ENCODE data around the gene RNU1-4.
"Not testable (repeated sequence)": the region's sequence is repeated elsewhere in the genome, so short reads cannot be mapped to it uniquely, and the experiment has no call there.

Gene RNU1-4

DNA sequence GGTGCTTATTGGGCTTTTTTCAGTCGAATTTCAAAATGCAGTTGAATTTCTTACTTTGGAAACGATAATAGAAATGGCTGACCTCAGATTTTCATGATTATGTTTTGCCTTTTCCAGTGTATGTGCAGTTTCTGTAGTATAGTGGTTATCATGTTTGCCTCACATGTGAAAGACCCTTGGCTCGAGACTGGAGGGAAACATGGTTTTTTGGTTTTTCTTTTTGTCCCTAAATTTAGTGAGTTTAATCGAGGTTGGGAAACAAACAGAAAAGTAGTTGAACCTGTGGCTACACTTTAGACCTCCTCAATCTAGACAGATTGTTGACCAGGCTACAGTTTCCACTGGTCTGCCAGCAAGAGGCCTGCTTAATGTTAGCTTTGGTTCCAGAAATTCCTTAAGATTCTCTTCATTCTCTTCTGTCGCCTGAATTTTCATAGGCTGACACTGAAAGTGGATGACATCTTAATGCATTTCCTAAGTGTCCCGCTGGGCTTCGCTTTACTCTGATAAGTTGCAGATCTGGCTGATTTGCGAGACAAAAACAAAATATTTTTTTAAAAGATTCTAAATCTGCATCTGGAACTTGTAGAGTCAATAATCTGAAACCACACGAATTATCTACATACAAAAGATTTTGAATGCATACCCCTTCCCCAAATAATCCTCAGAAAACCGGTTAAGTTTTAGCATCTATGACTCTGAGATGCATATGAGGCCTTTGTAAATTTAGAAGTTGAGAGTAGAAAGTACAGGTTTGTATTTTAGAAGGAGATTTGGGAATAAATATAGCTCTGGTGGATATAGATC is 14.7 kb upstream of the RNU1-4 start:
- not testable (repeated sequence) for DNase-seq (ENCODE audit: extremely low read depth in 1 of 2, low read depth in 1 of 2)

DNA sequence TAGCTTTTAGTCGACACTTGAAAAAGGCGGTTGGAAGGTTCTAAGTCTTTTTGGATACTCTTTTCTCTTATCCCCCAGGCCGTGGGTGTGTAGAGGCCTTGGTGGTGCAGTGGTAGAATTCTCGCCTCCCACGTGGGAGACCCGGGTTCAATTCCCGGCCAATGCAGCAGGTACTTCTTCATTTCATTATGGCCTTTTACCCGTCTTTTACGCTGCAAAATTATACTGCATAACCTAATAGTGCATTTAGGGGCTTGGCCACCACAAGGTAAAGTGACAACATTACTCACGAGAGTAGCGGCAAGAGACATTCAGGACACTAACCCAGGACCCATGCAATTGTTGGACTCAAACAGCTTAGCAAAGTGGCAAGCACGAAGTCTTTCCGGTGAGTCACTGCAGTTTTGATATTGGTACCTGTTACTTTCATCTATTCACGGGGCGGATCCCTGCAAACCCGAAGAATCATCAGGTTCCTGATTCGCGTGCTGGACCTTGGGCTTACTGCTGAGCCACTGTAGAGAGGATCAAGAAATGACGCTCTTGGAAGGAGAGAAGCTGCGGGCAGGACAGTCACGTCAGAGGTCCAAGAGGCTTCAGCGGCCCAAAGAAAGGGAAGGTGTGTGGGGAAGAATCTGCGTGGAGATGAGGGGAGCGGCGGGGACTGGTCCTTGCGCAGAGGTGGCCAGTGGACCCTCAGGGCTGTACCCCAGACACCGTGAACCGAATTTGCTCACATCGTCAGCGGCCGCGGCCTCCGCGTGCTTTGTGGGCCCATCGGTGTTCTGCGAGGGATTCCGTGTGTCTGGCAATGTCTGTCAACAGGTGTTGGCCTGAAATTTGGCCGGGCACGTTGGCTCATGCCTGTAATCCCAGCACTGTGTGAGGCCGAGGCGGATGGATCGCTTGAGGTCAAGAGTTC is 12.9 kb upstream of the RNU1-4 start:
- no peak for DNase-seq (ENCODE audit: extremely low read depth in 1 of 2, low read depth in 1 of 2)

DNA sequence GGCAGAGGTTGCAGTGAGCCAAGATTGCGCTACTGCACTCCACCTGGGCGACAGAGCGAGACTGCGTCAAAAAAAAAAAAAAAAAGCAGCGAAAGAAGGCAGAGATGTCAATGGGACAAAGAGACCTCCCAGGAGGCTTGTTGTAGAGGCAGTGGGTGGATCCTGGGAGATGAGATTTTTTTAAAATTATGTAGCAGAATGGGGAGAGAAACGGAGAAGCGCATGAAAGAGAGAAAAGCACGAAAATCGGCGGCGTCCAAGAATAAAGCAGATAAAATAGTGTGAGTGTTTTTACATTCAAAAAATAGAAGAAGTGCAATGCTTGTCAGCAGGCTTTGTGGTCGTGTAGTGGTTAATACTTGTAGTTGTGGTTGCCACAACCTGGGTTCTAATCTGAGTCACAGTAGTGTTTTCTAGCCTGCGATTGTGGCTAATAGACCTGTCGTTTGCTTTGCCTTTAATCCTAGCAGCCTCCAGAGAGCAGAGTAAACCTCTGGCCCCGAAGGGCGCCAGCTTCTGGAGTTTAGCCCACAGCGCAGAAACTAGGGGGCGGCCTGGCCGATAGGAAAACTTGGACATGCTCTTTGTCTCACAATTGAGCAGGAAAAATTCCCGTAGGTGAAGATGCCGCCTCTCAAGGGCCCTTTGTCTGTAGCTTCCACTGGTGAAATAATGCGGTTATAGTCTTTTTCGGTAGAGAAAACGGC is 11.9 kb upstream of the RNU1-4 start:
- DNase-seq (ENCODE audit: extremely low read depth in 1 of 2, low read depth in 1 of 2), result not testable (repeated sequence)

DNA sequence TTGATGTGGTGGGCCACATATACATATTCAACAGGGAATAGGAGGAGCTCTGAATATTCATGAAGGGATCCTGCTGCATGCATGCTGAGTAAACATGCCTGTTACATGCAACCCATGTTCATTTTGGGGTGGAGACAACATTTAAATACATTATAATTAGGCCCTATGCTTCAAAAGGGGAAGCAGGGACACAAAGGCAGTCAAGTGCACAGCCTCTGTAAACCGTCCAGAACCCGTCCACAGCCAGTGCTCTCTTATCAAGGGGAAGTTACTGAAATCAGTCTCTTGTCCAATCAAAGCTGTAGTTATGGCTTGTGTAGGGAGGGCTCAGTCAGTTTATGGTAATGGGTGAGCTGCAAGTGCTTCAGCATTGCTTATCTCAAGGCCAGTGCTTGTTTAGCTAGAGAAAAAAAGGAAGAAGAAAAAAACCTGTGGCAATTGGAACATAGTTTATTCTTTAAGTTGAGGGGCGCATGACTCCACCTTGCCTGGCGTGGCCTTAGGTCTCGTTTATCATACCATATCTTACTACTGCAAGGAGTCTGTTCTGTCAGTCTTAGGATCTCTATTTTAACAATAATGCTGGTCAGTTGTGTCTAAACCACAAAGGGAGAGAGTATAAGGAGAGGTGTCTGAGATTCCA is 7.9 kb upstream of the RNU1-4 start:
- DNase-seq (ENCODE audit: extremely low read depth in 1 of 2, low read depth in 1 of 2), result not testable (repeated sequence)

DNA sequence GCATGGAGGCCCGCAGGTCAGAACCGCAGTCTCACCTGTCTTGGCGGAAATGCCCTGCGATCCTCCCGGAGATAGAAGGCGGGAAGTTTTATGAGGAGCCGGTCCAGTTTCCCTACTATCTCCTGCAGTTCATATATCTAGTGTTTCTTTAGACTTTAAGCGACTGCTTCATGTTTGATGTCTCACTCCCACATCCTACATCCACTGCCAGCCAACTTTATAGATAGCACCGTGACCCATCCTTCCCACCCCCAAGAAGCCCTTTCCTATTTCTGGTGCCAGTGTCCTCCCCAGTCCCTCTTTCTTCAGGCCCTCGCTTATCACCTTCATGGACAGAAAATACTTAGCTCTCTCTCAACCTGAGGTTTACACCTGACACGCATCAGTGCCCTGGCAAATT is 914 bp downstream of the RNU1-4 start:
- not testable (repeated sequence) for DNase-seq (ENCODE audit: extremely low read depth in 1 of 2, low read depth in 1 of 2)

DNA sequence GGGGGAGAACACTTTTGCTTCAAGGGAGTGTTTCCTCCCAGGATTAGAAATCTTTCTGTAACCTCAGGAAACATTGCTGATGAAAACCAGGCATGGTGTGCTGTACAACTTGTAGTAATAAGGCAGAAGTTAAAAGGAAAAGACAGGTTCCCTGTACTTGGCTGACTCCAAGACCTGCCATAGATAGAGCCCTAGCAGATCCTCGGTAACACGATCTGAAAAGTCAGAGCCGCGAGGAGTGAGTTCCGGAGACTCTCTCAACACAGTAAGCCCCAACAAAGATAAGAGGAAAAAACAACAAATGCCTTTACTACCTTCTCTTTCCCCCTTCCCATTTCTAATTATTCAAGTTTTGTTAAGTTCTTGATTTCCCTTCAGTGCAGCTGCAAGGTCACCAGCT is 7.3 kb downstream of the RNU1-4 start:
- DNase-seq (ENCODE audit: extremely low read depth in 1 of 2, low read depth in 1 of 2), result not testable (repeated sequence)

DNA sequence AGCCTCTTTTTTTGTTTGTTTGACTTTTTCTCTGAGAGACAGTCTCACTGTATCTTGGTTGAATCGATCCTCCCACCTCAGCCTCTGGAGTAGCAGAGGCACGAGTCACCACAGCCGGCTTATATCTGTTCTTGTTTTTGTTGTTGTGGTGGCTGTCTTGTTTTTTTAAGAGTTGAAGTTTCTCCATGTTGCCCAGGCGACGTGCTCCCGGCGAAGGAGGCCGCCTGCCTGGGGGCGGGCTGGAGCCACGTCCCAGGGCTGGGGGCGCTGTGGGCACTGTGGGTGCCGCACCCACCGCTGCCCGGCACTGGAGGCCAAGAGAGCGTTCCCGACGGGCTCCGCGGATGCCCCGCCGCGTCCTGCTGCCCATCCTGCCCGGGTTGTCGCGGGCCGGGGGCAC is 8.4 kb downstream of the RNU1-4 start:
- DNase-seq (ENCODE audit: extremely low read depth in 1 of 2, low read depth in 1 of 2), result not testable (repeated sequence)

DNA sequence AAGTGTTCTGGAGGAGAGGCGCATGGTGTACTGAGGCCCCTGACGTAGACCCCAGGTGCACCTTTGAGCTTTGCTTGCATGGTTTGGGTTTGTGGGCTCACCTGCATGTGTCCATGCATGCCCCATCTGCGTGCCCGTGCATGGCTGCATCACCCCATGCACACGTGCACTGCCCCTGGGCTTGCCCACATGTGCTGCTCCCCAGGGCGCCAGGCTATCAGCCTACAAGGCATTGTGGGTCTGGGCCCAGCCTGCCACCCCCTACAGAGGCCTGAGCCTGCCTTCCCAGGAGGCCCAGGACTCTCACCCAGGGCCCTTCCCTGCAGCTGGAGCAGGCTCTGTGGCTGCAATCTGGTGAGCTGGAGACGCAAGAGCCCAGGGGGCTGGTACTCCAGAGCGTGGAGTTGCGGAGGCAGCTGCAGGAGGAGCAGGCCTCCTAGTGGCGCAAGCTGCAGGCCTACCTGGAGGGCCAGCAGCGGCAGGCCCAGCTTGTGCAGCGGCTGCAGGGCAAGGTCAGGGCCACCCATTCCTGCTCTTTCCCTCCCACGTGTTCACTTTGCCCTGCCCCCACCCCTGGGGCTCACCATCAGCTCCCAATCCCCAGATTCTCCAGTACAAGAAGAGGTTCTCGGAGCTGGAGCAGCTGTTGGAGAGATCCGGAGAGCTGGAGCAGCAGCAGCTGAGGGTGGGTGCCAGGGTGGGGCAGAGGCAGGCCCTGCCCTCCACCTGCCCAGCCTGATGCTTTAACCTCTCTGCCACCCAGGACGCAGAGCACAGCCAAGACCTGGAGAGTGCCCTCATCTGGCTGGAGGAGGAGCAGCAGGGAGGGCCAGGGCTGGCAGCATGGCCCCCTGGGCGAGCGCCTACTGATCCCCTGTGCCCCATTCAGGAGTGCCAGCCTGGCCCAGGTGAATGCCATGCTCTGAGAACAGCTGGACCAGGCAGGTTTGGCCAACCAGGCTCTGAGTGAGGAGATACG is 9.9 kb downstream of the RNU1-4 start:
- not testable (repeated sequence) for DNase-seq (ENCODE audit: extremely low read depth in 1 of 2, low read depth in 1 of 2)

DNA sequence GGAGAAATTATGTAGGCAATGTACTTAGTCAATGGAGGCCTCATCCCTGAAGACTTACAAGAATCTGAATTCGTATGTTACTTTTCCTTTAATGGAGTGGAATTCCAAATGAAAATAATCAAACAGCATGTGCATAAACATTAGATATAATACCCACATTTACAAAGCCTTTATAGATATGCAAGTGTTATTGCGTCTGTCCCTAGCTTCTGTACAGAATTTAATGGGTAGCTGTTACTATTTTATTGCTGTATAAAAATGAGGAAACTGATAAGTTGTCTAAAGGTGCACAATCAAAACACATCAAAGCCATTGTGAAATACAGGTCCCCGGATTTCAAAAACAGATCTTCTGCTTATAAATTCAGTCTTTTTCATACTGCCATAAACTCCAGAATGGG is 12.5 kb downstream of the RNU1-4 start:
- not testable (repeated sequence) for DNase-seq (ENCODE audit: extremely low read depth in 1 of 2, low read depth in 1 of 2)

DNA sequence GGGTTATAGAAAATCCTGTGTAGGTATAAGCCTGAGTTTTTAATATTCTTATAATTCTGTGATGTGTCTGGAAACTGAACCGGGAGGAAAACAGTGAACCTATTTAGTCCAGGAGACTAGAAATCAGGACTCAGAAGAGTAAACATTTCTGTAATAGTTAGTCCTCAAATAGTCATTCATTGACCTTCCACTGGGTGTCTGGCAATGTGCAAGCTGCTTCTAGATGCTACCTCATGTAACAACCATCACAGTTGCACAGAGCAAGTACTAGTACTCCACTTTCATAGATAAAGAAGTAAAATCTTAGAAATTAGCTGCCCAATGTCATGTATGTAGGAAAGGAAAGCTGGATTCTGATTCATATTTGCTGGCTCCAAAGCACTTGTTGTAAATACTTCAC is 15.1 kb downstream of the RNU1-4 start:
- DNase-seq (ENCODE audit: extremely low read depth in 1 of 2, low read depth in 1 of 2), result not testable (repeated sequence)

DNA sequence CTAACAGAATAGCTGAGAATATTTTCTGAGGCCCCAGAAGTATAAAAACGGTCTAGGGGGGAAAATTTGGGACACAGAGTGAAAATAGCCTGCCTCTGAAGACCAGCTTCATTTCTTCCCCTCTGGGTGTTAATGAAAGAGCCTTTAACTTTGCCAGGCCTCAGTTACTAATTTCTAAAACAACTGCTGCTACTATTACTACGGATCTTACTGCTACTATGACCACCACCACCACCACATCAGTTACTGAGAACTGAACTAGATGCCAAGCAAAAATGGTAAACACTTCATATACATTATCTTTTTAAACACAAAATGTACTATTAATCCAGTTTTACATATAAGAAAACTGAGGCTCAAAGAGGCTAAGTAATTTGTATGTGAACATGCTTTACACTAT is 15.6 kb downstream of the RNU1-4 start:
- not testable (repeated sequence) for DNase-seq (ENCODE audit: extremely low read depth in 1 of 2, low read depth in 1 of 2)

DNA sequence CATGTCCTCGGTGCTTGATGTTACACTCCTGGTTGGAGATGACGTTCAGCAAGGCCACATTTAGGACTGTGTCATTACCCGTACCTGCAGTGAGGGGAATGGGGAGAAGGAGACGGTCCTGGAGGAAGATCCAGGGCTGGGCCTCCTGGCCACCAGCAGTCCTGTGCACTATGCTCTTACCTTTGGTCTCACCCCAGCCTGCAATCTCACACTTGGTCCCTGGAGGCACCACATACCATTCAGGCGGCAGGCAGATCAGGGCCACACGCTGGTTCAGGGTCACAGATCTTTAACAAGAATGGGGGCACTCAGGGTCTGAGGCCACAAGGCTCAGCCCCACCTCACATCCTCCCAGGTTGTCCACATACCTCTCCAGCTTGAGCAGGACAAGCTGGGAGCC is 17.3 kb downstream of the RNU1-4 start:
- not testable (repeated sequence) for DNase-seq (ENCODE audit: extremely low read depth in 1 of 2, low read depth in 1 of 2)

DNA sequence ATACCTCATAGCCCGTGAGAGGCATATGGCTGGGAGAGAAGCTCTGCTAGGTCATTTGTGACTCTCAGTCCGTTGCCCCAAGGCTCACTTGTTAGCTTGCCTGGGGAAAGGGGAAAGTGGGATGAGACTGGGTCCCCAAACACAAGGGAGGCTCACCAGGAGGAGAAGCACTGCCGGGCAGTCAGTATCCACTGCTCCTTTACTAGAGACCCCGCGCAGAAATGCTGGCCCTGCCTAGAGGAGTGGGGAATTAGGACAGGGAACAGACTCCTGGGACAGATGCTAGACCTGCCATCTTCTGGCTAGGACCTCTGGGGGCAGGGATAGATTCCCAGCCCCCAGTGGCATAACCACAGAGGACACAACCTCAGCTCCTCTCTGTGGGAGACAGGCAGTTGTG is 17.7 kb downstream of the RNU1-4 start:
- not testable (repeated sequence) for DNase-seq (ENCODE audit: extremely low read depth in 1 of 2, low read depth in 1 of 2)

DNA sequence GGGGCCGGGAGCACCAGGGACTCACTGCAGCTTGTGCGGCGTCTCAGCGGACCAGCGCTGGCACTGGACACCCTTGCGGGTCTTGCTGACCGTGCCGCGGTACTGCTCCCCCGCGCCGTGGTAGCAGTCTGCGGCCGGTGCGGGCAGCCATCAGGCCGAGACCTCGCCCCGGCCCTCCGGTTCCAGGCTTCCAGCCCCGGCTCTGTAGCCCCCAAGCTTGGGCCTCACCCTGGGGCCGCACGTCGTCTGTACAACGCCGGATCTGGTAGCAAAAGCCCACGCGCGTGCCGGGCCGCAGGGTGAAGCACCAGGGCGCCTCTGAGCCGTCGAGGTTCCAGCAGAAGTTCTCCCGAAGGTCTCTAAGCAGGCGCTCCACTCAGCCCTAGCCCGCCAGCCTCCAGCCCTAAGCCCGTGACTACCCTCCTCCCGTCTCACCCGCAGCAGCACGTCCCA is 18.8 kb downstream of the RNU1-4 start:
- DNase-seq (ENCODE audit: extremely low read depth in 1 of 2, low read depth in 1 of 2), result not testable (repeated sequence)

DNA sequence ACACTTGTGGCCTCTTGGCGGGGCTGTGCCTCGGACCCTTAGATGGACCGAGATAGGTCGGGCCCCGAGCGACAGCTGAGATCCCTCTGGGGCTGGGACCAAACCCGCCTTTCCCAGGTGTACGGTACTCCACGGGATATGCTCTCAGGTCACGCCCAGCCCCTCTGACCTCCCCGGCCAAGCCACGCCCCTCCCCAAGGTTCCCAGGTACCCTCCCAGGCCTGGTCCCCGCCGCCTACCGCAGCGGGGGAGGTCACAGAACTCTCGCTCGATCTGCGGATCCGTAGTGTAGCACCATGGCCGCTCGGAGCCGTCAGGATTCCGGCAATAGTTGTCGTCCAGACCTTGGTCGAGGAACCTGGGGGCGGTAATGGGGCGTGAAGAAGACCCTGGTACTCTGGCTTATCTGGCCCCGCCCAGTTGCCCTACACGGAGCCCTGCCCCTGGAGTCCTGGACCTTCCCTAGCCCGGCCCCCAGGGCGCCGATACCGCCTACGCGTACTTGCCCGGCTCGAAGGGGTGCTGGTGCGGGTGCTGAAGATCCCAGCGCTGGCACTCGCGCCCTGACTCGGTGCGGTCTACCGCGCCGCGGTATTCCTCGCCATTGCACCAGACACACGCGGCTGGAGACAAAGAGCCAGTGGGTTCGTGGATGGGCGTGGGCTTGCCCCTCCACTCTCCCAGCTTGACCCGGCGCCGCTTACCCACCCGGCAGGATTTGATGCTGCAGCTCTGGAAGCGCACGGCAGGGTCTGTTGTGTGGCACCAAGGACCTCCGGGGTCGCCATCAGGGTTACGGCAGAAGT is 19.5 kb downstream of the RNU1-4 start:
- not testable (repeated sequence) for DNase-seq (ENCODE audit: extremely low read depth in 1 of 2, low read depth in 1 of 2)

DNA sequence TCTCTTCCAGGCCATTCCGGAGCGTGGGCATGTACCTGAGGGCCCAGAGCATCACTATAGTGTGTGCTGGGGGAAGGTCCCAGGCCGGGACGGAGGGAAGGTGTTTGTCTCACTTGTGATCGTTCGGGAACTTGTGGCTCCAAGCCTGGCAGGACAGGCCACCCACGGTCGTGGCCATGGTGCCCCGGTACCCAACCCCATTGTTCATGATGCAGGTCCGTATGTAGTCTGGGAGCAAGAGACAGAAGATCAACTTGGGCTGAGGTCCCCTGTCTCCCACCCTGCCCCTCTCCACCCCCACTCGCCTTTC is 20.1 kb downstream of the RNU1-4 start:
- DNase-seq (ENCODE audit: extremely low read depth in 1 of 2, low read depth in 1 of 2), result not testable (repeated sequence)

DNA sequence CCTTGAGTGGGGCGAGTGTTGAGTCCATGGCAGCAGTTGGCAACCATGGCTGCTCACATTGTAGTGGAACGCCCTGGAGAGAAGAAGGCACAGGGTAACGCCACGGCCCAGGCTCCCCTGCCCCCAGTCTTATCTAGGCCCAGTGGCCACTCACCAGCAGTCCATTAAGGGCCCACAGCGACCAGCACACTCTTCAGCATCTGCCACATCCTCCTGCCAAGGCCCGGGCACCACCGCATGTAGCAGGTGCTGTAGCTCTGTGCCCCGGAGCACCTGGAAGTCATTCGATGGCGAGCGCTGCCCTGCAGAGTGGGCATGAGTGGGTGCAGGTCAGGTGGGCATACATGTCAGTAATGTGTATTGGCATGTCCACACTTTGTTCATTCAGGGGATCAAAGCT is 20.5 kb downstream of the RNU1-4 start:
- DNase-seq (ENCODE audit: extremely low read depth in 1 of 2, low read depth in 1 of 2), result not testable (repeated sequence)

DNA sequence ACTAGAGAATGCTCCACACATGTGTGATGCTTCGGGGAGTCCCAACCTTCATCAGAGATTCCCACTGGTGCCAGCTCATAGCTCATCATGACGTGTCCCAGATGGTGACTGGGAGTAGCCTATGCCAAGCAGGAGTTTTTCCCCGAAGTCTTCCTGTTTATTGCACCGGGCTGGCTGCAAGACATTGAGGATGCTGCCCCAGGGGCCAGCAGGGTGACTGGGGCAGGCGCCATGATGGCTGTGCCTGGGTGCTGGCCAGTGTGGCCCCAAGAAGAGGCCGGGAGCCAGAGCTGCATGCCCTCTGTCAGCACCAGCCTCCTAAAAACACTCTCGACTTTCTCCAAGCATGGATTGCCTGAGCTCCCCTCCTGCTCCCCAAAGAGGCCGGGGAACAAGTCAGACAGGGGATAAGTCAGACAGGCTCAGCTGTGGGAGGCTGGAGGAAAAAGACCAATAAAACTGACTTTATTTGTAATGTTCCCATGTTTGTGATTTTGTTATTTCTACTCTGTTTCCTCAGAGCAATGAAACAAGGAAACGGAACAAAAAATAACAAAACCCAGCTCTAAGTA is 24.0 kb downstream of the RNU1-4 start:
- DNase-seq (ENCODE audit: extremely low read depth in 1 of 2, low read depth in 1 of 2), result not testable (repeated sequence)

Measured in activated CD8-positive, alpha-beta memory T cell treated with anti-CD3 and anti-CD28 coated beads for 1 hour (primary cell).